Hair follicle dermal papilla cell (primary cell): ENCODE results near the gene ZG16B. TPM values are rescaled to one million over a fixed set of nuclear protein-coding genes. Genes with fewer than 3 reads are reported as not detected.

ENCODE experiments used
- small RNA-seq: library from RNA; depleted of rRNA; stranded (forward); fragments of <200 nt; gene quantifications from one replicate; pipeline ENCODE3, GENCODE V24; 2012
- total RNA-seq: library from RNA; depleted of rRNA; stranded (reverse); fragments of >200 nt; gene quantifications from 2 replicates; pipeline ENCODE4 v1.2.3, GENCODE V29; 2012

ZG16B gene
- total RNA-seq, result not detected in 2 replicates

GRCh38 chr16:2829501-2830354 lies at the start of gene ZG16B:
Gene ZG16B (plus strand): TSS chr16:2830303. CDS start chr16:2830442, 139 bp downstream.

DNA sequence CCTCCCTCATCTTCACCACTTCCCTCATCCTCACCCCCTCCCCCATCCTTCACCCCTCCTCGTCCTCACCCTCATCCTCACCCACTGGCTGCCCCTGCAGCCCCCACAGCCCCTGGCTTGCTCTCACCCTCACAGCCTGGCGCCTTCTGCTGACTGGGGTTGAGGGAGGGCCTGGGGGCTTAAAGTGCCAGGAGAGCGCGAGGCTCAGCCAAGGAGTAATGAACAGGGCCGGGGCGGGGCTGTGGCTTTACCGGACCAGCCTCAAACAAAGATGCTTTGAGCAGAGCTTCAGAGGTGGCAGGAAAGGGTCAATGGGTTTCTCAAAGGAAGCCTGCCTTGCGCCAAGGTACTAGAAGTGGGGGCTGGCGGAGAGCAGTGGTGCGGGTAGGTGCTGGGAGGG lies 42.7 kb upstream of the ZG16B start, which contains the start of gene PRSS33:
Gene PRSS33, minus strand, starts transcription at position 155 of the 400 bp plus-strand sequence. CDS start 1,013 bp downstream, outside the sequence.

DNA sequence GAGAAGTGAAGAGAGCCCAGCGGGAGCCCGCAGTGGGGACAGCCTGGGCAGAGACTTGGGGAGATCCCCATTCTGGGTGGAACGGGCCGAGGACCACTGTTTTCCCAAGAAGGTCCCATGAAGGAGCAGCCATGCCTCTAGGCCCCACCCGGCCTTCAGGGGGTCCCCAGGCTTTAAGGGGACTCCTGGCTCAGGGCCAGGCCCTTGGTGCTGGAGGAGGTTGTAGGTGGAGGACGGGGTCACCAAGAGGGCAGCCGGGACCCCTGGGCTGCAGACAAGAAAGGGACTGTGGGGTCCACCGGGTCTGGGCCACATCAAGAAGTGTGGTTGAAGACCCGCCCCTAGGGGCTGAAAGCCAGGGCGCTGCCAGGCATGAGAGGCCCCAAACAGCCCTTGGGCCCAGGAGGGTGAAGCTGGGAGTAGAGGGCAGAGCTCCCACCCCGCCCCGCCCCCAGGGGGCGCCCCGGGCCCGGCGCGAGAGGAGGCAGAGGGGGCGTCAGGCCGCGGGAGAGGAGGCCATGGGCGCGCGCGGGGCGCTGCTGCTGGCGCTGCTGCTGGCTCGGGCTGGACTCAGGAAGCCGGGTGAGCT lies 13.3 kb upstream of the ZG16B start, which contains the start of gene PRSS21:
Gene PRSS21, plus strand, starts transcription at position 487 of the 589 bp plus-strand sequence. Its CDS starts 32 bp downstream, at position 519.

DNA sequence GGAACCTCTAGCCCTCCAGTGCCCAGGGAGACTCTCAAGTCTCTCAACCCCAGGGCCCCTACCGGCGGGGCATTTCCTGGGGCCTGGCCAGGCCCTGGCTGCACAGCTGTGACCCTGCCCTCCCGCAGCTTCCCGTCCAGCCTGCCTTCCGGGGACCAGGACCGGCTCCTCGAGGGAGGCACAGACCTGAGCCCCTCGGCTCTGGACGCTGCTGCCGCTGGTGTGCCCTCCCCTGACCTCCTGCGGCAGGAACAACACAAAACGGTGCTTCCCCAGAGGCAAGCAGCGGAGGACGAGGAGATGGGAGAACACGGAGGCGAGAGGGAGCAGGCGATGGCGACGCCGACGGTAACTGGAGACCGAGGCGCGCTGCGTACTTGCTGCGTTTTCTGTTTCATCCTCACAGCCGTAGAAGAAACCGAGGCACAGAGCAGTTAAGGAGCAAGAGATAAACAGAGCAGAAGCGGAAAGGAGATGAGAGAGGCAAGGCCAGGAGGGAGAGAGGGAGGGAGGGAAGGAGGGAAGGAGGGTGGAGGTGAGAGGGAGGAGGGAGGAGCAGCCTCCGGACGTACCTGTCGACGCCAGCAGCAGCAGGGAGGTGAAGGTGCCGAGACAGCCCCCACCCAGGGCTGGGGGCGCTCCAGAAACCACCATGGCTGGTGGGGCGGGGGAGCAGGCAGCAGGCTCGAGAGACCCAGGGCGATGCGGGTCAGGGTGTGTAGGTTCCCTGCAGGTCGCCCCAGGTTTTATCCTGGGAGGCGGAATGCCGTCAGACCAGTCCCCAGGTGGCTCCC lies 27.5 kb downstream of the ZG16B start, which contains the start of gene PRSS22:
Gene PRSS22, minus strand, starts transcription at position 720 of the 794 bp plus-strand sequence. Its CDS starts 66 bp downstream, at position 654.

Small RNAs within 50 kb of the gene (small RNA-seq; reads per million reads assigned to genes)
- 3.2 reads per million, percentile 64 among the genes with 10 or more reads in this experiment for gene SNORA3C

Other genes with a start within 250 kb of the ZG16B start
- gene KCTD5, start 147.8 kb upstream of the ZG16B start, total RNA-seq, result 24.2 and 28.9 TPM in 2 replicates
- 1.8 and 1.9 TPM in 2 replicates for gene PRSS27, start 110.1 kb upstream of the ZG16B start, total RNA-seq
- gene SRRM2, start 77.7 kb upstream of the ZG16B start, total RNA-seq, result 76.7 and 80.9 TPM in 2 replicates
- 177 and 362 TPM in 2 replicates for gene ELOB, start 53.0 kb upstream of the ZG16B start, total RNA-seq
- not detected in 2 replicates for gene PRSS33, start 42.7 kb upstream of the ZG16B start, total RNA-seq
- gene PRSS41, start 31.8 kb upstream of the ZG16B start, total RNA-seq, result not detected in 2 replicates
- gene PRSS21, start 13.1 kb upstream of the ZG16B start, total RNA-seq, result 0.49 TPM in 1 of 2 replicates, not detected in the other
- gene PRSS22, start 27.9 kb downstream of the ZG16B start, total RNA-seq, result not detected in 2 replicates
- 45.9 and 60.1 TPM in 2 replicates for gene FLYWCH2, start 52.9 kb downstream of the ZG16B start, total RNA-seq
- 33.8 and 34.7 TPM in 2 replicates for gene FLYWCH1, start 81.6 kb downstream of the ZG16B start, total RNA-seq
- not detected in 2 replicates for gene KREMEN2, start 134.0 kb downstream of the ZG16B start, total RNA-seq
- gene PAQR4, start 139.0 kb downstream of the ZG16B start, total RNA-seq, result 2.6 and 3.3 TPM in 2 replicates
- 1.9 and 2.2 TPM in 2 replicates for gene PKMYT1, start 150.1 kb downstream of the ZG16B start, total RNA-seq
- gene CLDN9, start 182.6 kb downstream of the ZG16B start, total RNA-seq, result not detected in 2 replicates
- gene CLDN6, start 187.9 kb downstream of the ZG16B start, total RNA-seq, result 0.12 and 0.16 TPM in 2 replicates
- gene TNFRSF12A, start 190.1 kb downstream of the ZG16B start, total RNA-seq, result 189 and 267 TPM in 2 replicates
- 36.1 and 43.3 TPM in 2 replicates for gene HCFC1R1, start 193.6 kb downstream of the ZG16B start, total RNA-seq
- 32.0 and 35.0 TPM in 2 replicates for gene THOC6, start 193.7 kb downstream of the ZG16B start, total RNA-seq
- not detected in 2 replicates for gene BICDL2, start 206.6 kb downstream of the ZG16B start, total RNA-seq
- 0.12 and 0.16 TPM in 2 replicates for gene MMP25, start 216.3 kb downstream of the ZG16B start, total RNA-seq
- 0.36 and 3.4 TPM in 2 replicates for gene IL32, start 235.3 kb downstream of the ZG16B start, total RNA-seq